ENCODE results near the gene GPC6. TPM values are rescaled to one million over a fixed set of nuclear protein-coding genes. Genes with fewer than 3 reads are reported as not detected.

The GPC6 gene
- total and polyA plus RNA-seq, 2 experiments from 2014 or later = 14.4 to 20.8 TPM

GRCh38 chr13:93996481-93996880 is 769.9 kb downstream of the GPC6 start:
- no peak for DNase-seq
- Histone ChIP-seq H3K36me3 (ENCODE audit: low read depth) (no peaks in the 10 kb centered on the region), H3K9me3 (ENCODE audit: low read depth) (no peaks in the 10 kb centered on the region), H3K4me1 (ENCODE audit: insufficient read depth) (no peaks in the 10 kb centered on the region), H3K27me3 (replicated peaks; ENCODE audit: insufficient read depth) (no peaks in the 10 kb centered on the region), H3K9ac (no peak overlapping the region), H3K9me2 (ENCODE audit: insufficient read depth) (peaks cover 6% of the 10 kb centered on the region; the same call in 1 of the 2 replicates), H3K79me2 (ENCODE audit: insufficient read depth) (no peaks in the 10 kb centered on the region), H3K27ac (no peak overlapping the region), H3F3A (ENCODE audit: insufficient read depth) (no peaks in the 10 kb centered on the region), H2AFZ (no peak overlapping the region), H3K4me2 (ENCODE audit: unreplicated experiment) (no peak overlapping the region), H4K20me1 (ENCODE audit: insufficient read depth) (no peaks in the 10 kb centered on the region), H3K4me3 (no peak overlapping the region)
- in situ Hi-C loops (cut with MboI) = no loop called here
- TF ChIP-seq EZH2phosphoT487 (IDR thresholded peaks at IDR 0.05; ENCODE audit: insufficient read depth, low read depth) = no peak
- no peak for TF ChIP-seq EZH2 (IDR thresholded peaks at IDR 0.05; ENCODE audit: insufficient read depth, poor library complexity, severe bottlenecking)
- WGBS, 2 experiments (ENCODE audit: low coverage in 1 of 2, low lambda C conversion rate in 2 of 2, missing lambda C conversion rate in 2 of 2) = 93 to 100% methylated on average over 3 of the region's 3 CpGs

GRCh38 chr13:94006296-94006695 is 779.7 kb downstream of the GPC6 start:
- in situ Hi-C loops (cut with MboI) = no loop called here
- Histone ChIP-seq H3K36me3 (ENCODE audit: low read depth) (no peaks in the 10 kb centered on the region), H3K4me1 (ENCODE audit: insufficient read depth) (peaks cover 18% of the 10 kb centered on the region), H3K4me2 (ENCODE audit: unreplicated experiment) (no peak overlapping the region), H3F3A (ENCODE audit: insufficient read depth) (peaks cover 10% of the 10 kb centered on the region; the same call in 1 of the 2 replicates), H3K4me3 (no peak overlapping the region), H3K9me2 (ENCODE audit: insufficient read depth) (no peaks in the 10 kb centered on the region), H3K27ac (no peak overlapping the region), H3K9ac (no peak overlapping the region), H3K9me3 (ENCODE audit: low read depth) (no peaks in the 10 kb centered on the region), H4K20me1 (ENCODE audit: insufficient read depth) (no peaks in the 10 kb centered on the region), H2AFZ (no peak overlapping the region), H3K79me2 (ENCODE audit: insufficient read depth) (no peaks in the 10 kb centered on the region), H3K27me3 (replicated peaks; ENCODE audit: insufficient read depth) (no peaks in the 10 kb centered on the region)
- no peak for TF ChIP-seq EZH2phosphoT487 (IDR thresholded peaks at IDR 0.05; ENCODE audit: insufficient read depth, low read depth)
- TF ChIP-seq EZH2 (IDR thresholded peaks at IDR 0.05; ENCODE audit: insufficient read depth, poor library complexity, severe bottlenecking) = no peak
- 83 to 86% methylated on average over 6 of the region's 6 CpGs for WGBS, 2 experiments (ENCODE audit: low coverage in 1 of 2, low lambda C conversion rate in 2 of 2, missing lambda C conversion rate in 2 of 2)
- no peak for DNase-seq

- Histone ChIP-seq H3K27me3 (replicated peaks; ENCODE audit: insufficient read depth) (no peaks in the 10 kb centered on the region), H3K27ac (no peak overlapping the region), H3K9me3 (ENCODE audit: low read depth) (no peaks in the 10 kb centered on the region), H3K36me3 (ENCODE audit: low read depth) (no peaks in the 10 kb centered on the region), H3K4me1 (ENCODE audit: insufficient read depth) (peaks cover 18% of the 10 kb centered on the region), H3K9ac (no peak overlapping the region), H3K4me3 (no peak overlapping the region), H2AFZ (no peak overlapping the region), H3K9me2 (ENCODE audit: insufficient read depth) (no peaks in the 10 kb centered on the region), H3F3A (ENCODE audit: insufficient read depth) (peaks cover 10% of the 10 kb centered on the region; the same call in 1 of the 2 replicates), H3K4me2 (ENCODE audit: unreplicated experiment) (no peak overlapping the region), H3K79me2 (ENCODE audit: insufficient read depth) (no peaks in the 10 kb centered on the region), H4K20me1 (ENCODE audit: insufficient read depth) (no peaks in the 10 kb centered on the region)
- no peak for DNase-seq
- no peak for TF ChIP-seq EZH2 (IDR thresholded peaks at IDR 0.05; ENCODE audit: insufficient read depth, poor library complexity, severe bottlenecking)
- TF ChIP-seq EZH2phosphoT487 (IDR thresholded peaks at IDR 0.05; ENCODE audit: insufficient read depth, low read depth) = no peak
- 95 to 97% methylated on average over 5 of the region's 5 CpGs for WGBS, 2 experiments (ENCODE audit: low coverage in 1 of 2, low lambda C conversion rate in 2 of 2, missing lambda C conversion rate in 2 of 2)
- in situ Hi-C loops (cut with MboI) = no loop called here
Observed at GRCh38 chr13:94007072-94007471, 780.5 kb downstream of the GPC6 start.

- peak overlapping the region; percentile 71 for H3K4me2 ChIP-seq (ENCODE audit: unreplicated experiment)
- H3K4me3 ChIP-seq = peak overlapping the region; percentile 35
- peak; percentile 70 for DNase-seq
- H3K9ac ChIP-seq = no peak overlapping the region
- peak overlapping the region; percentile 25 for H3K27ac ChIP-seq
- H3K9me3 ChIP-seq (ENCODE audit: low read depth) = no peaks in the 10 kb centered on the region
- no peaks in the 10 kb centered on the region for H3K27me3 ChIP-seq (replicated peaks; ENCODE audit: insufficient read depth)
- peak overlapping the region; percentile 34 for H2AFZ ChIP-seq
- peaks cover 18% of the 10 kb centered on the region for H3K4me1 ChIP-seq (ENCODE audit: insufficient read depth)
- H3K9me2 ChIP-seq (ENCODE audit: insufficient read depth) = no peaks in the 10 kb centered on the region
- in situ Hi-C loops (cut with MboI) = no loop called here
- peaks cover 10% of the 10 kb centered on the region; the same call in 1 of the 2 replicates for H3F3A ChIP-seq (ENCODE audit: insufficient read depth)
- H3K36me3 ChIP-seq (ENCODE audit: low read depth) = no peaks in the 10 kb centered on the region
- no peaks in the 10 kb centered on the region for H4K20me1 ChIP-seq (ENCODE audit: insufficient read depth)
- TF ChIP-seq EZH2phosphoT487 (IDR thresholded peaks at IDR 0.05; ENCODE audit: insufficient read depth, low read depth) (no peak), EZH2 (IDR thresholded peaks at IDR 0.05; ENCODE audit: insufficient read depth, poor library complexity, severe bottlenecking) (no peak)
- no peaks in the 10 kb centered on the region for H3K79me2 ChIP-seq (ENCODE audit: insufficient read depth)
- 33 to 41% methylated on average over 4 of the region's 4 CpGs for WGBS, 2 experiments (ENCODE audit: low coverage in 1 of 2, low lambda C conversion rate in 2 of 2, missing lambda C conversion rate in 2 of 2)
Observed at GRCh38 chr13:94009701-94010100, 783.1 kb downstream of the GPC6 start.

- H2AFZ ChIP-seq = no peak overlapping the region
- H3K27ac ChIP-seq = no peak overlapping the region
- no peak overlapping the region for H3K4me2 ChIP-seq (ENCODE audit: unreplicated experiment)
- WGBS, 2 experiments (ENCODE audit: low coverage in 1 of 2, low lambda C conversion rate in 2 of 2, missing lambda C conversion rate in 2 of 2) = 94 to 95% methylated on average over 2 of the region's 2 CpGs
- no peaks in the 10 kb centered on the region for H3K27me3 ChIP-seq (replicated peaks; ENCODE audit: insufficient read depth)
- H3K9me2 ChIP-seq (ENCODE audit: insufficient read depth) = no peaks in the 10 kb centered on the region
- peaks cover 15% of the 10 kb centered on the region for H3K4me1 ChIP-seq (ENCODE audit: insufficient read depth)
- no peak overlapping the region for H3K4me3 ChIP-seq
- no peaks in the 10 kb centered on the region for H4K20me1 ChIP-seq (ENCODE audit: insufficient read depth)
- H3F3A ChIP-seq (ENCODE audit: insufficient read depth) = peaks cover 9% of the 10 kb centered on the region; the same call in 1 of the 2 replicates
- no peaks in the 10 kb centered on the region for H3K36me3 ChIP-seq (ENCODE audit: low read depth)
- no peak overlapping the region for H3K9ac ChIP-seq
- no peaks in the 10 kb centered on the region for H3K79me2 ChIP-seq (ENCODE audit: insufficient read depth)
- no peaks in the 10 kb centered on the region for H3K9me3 ChIP-seq (ENCODE audit: low read depth)
- no peak for TF ChIP-seq EZH2 (IDR thresholded peaks at IDR 0.05; ENCODE audit: insufficient read depth, poor library complexity, severe bottlenecking)
- no peak for TF ChIP-seq EZH2phosphoT487 (IDR thresholded peaks at IDR 0.05; ENCODE audit: insufficient read depth, low read depth)
- no peak for DNase-seq
- in situ Hi-C loops (cut with MboI) = no loop called here
Observed at GRCh38 chr13:94014461-94014860, 787.9 kb downstream of the GPC6 start.

Measured in GM23248 (cell line).